NCI-H1930 (cell line): ENCODE measurements around the gene ATP6V0A4.
"Not testable (repeated sequence)": the region's sequence is repeated elsewhere in the genome, so short reads cannot be mapped to it uniquely, and the experiment has no call there.

ENCODE experiments used
- DNase-seq, 2 experiments: peaks; one replicate each; lab custom pipeline; 2025; lab: John Stamatoyannopoulos, UW

ATP6V0A4 gene

GRCh38 chr7:138802706-138803105 is 4.7 kb upstream of the ATP6V0A4 start:
- DNase-seq = no peak

GRCh38 chr7:138801256-138801655 is 3.3 kb upstream of the ATP6V0A4 start:
- DNase-seq = no peak

GRCh38 chr7:138799336-138800000 is 1.5 kb upstream of the ATP6V0A4 start:
- no peak for DNase-seq

GRCh38 chr7:138798836-138799235 is 840 bp upstream of the ATP6V0A4 start:
- DNase-seq = no peak

GRCh38 chr7:138797046-138797445 is 950 bp downstream of the ATP6V0A4 start:
- DNase-seq = not testable (repeated sequence)

GRCh38 chr7:138796038-138796615 is 1.9 kb downstream of the ATP6V0A4 start:
- DNase-seq = no peak

- DNase-seq = no peak
These were observed 12.2 kb downstream of the ATP6V0A4 start for GRCh38 chr7:138785587-138786437.

GRCh38 chr7:138784692-138785091 is 13.3 kb downstream of the ATP6V0A4 start:
- no peak for DNase-seq

GRCh38 chr7:138781004-138781403 is 17.0 kb downstream of the ATP6V0A4 start:
- DNase-seq = no peak

- DNase-seq = no peak
These were observed 21.7 kb downstream of the ATP6V0A4 start for GRCh38 chr7:138776166-138776833.

- DNase-seq = no peak
These were observed 24.2 kb downstream of the ATP6V0A4 start for GRCh38 chr7:138773817-138774216.

- no peak for DNase-seq
These were observed 24.8 kb downstream of the ATP6V0A4 start for GRCh38 chr7:138773176-138773575.

- no peak for DNase-seq
These were observed 27.1 kb downstream of the ATP6V0A4 start for GRCh38 chr7:138770904-138771303.

- no peak for DNase-seq
These were observed 29.8 kb downstream of the ATP6V0A4 start for GRCh38 chr7:138768241-138768640.

- no peak for DNase-seq
These were observed 41.3 kb downstream of the ATP6V0A4 start for GRCh38 chr7:138756591-138757242.

GRCh38 chr7:138755842-138756590 is 42.0 kb downstream of the ATP6V0A4 start:
- no peak for DNase-seq

GRCh38 chr7:138755331-138755747 is 42.7 kb downstream of the ATP6V0A4 start:
- no peak for DNase-seq

- DNase-seq = no peak
These were observed 44.4 kb downstream of the ATP6V0A4 start for GRCh38 chr7:138753610-138754009.

GRCh38 chr7:138753150-138753518 is 44.9 kb downstream of the ATP6V0A4 start:
- no peak for DNase-seq

- DNase-seq = no peak
These were observed 45.4 kb downstream of the ATP6V0A4 start for GRCh38 chr7:138752518-138753149.
